ENCODE measurements around the gene SRGAP2C.
"Not testable (repeated sequence)": the region's sequence is repeated elsewhere in the genome, so short reads cannot be mapped to it uniquely, and the experiment has no call there.

Gene SRGAP2C

DNA sequence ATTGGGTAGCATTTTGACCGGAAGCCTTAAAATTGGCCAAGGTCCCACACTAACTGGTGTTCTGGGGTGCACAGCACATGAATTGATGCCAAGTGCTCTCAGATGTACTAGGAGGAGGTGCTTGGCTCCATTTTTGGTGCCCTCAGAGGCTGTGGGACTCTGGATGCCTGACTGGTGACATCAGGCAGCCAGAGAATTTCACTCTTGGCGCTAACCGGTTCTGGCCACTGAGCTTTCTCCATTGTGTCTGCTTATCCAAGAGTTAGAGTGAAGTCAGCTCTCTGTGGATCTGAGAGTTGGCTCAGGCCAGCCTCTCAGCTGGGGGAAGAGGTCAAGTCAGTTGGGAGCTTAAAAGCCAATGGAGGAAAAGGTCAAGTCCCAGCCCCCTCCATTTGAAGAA lies 200.4 kb downstream of the SRGAP2C start:
- not testable (repeated sequence) for H3K4me3 Mint-ChIP-seq; H3K27me3 Mint-ChIP-seq; H3K9me3 Mint-ChIP-seq; H3K27ac Mint-ChIP-seq; H3K36me3 Mint-ChIP-seq (ENCODE audit: low read depth); H3K4me1 Mint-ChIP-seq (ENCODE audit: low read depth)

DNA sequence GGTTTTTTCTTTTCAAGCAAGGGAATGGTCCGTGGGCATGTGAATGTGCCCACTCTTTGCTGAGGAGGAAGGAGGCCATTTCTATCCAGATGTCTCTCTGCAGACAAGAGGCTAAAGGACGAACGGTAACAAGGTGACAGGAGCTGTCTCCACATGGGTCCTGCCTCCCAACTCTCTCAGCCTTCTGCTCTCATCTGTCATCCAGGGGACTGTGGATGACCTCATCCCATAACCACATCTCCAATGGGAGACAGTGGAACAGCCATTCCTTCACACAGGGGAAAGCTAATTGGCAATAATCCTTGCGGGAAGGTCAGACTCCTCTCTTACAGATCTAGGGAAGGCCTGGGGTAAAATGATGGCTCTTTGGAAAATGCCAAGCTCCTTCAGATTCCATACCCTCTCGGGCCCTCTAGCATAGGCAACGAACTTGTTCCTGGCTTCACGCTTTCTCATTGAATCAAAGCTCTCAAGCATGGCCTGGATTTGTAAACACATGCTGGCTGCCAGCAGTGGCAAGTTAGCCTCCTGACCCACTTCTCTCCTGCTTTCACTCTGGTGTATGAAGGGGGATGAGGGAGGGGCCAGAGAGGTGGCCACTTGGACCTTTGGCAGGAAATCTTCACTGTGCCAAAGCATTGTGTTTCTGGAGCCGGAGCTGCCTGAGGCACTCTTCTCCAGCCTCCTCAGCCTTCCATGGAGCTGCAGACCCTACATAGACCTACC lies 201.0 kb downstream of the SRGAP2C start:
- not testable (repeated sequence) for H3K4me3 Mint-ChIP-seq; H3K4me1 Mint-ChIP-seq (ENCODE audit: low read depth); H3K36me3 Mint-ChIP-seq (ENCODE audit: low read depth); H3K27ac Mint-ChIP-seq; H3K27me3 Mint-ChIP-seq; H3K9me3 Mint-ChIP-seq

DNA sequence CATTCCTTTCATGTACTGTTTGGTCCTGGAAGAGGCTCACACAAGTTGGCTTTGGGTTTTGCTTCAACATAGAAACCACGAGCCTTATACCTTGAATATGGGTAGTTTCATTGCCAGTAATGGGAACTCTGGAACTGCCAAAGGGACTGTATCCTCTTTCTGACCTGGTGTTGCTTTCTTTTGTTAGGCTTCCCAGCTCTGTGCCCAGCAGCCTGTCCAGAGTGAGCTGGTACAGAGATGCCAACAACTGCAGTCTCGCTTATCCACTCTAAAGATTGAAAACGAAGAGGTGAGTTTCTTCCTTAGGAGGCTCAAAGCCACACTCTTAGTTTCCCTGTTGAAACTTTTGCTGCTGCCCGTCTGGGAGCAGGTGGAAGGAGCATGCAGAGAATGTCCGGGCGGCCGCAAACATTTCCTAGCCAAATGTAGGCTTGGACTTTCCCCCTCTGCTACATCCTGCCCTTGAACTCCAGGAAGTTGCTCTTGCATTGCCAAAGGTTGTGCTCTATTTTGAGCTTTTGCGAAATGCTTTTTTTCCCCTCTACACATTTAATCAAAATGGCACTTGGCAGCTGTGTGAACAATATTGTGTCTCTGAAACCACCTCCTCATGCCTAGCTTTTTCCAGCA lies 201.7 kb downstream of the SRGAP2C start:
- not testable (repeated sequence) for H3K4me1 Mint-ChIP-seq (ENCODE audit: low read depth); H3K27ac Mint-ChIP-seq; H3K4me3 Mint-ChIP-seq; H3K9me3 Mint-ChIP-seq; H3K27me3 Mint-ChIP-seq; H3K36me3 Mint-ChIP-seq (ENCODE audit: low read depth)

DNA sequence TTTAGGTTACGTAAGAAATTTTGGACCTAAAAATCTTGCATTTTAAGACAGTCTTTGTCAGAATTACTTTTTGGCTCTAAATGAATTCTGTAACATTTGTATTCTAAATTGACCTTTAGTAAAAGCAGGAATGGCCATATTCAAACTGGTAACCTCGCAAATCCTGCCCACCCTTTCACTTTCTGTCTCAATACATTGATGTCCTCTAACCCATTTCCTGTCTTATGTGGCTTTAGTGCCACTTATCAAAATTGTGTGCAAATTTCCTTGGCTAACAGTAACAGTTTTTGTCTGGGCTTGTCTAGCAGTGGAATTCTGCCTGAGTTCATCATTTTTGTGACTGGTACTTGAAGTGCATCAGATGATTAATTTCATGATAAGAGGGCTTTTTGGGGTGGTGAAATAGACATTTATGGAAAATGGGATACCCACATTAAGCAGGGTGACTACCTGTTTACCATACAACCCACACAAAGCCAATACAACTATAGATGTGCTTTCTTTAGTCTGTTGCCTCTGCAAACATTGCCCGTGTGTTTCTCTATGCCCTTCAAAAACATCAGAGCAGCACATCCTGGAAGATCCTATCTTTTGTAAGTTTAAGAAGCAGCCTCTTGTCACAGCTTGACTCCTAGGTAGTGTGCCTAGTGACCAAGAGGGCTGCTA lies 205.3 kb downstream of the SRGAP2C start:
- H3K4me3 Mint-ChIP-seq; H3K4me1 Mint-ChIP-seq (ENCODE audit: low read depth); H3K36me3 Mint-ChIP-seq (ENCODE audit: low read depth); H3K27me3 Mint-ChIP-seq; H3K9me3 Mint-ChIP-seq; H3K27ac Mint-ChIP-seq: not testable (repeated sequence)

DNA sequence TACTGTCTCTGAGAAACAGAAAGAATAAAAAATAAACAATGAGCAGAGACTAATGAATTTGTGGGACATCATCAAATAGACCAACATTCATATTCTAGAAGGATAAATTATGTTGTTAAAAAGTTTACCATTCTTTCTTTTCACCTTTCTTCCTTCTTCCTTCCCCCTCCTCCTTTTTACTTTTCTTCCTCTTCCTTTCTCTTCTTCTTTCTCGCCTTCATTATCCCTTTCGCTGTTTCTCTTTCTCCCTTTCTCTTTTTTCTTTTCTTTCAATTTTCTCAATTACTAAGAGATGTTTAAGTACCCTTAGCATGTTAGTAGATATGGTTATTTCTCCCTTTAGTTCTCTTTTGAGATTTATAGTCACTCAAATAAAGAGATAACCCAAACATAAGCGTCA lies 207.4 kb downstream of the SRGAP2C start:
- H3K4me1 Mint-ChIP-seq (ENCODE audit: low read depth); H3K27ac Mint-ChIP-seq; H3K36me3 Mint-ChIP-seq (ENCODE audit: low read depth); H3K4me3 Mint-ChIP-seq; H3K27me3 Mint-ChIP-seq; H3K9me3 Mint-ChIP-seq: not testable (repeated sequence)

DNA sequence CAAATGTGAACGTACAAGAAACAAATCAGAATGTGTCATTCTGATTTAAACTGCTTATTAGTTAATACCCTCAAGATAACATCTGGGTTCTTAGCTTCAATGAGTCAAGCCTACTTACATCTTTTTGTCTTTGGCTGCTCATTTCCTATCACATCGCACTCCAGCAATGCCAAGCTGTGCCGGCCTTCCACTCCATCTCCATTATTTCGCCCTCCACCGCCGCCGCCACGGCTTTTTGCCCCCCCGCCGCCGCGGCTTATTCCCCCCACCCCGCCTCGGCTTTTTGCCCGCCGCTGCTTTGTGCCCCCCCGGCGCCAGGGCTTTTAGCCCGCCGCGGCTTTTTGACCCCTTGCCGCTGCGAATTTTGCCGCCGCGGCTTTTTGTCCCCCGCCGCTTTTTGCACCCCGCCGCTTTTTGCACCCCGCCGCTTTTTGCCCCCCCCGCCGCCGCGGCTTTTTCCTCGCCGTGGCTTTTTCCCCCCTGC lies 211.0 kb downstream of the SRGAP2C start:
- H3K4me1 Mint-ChIP-seq (ENCODE audit: low read depth); H3K36me3 Mint-ChIP-seq (ENCODE audit: low read depth): not testable (repeated sequence)

DNA sequence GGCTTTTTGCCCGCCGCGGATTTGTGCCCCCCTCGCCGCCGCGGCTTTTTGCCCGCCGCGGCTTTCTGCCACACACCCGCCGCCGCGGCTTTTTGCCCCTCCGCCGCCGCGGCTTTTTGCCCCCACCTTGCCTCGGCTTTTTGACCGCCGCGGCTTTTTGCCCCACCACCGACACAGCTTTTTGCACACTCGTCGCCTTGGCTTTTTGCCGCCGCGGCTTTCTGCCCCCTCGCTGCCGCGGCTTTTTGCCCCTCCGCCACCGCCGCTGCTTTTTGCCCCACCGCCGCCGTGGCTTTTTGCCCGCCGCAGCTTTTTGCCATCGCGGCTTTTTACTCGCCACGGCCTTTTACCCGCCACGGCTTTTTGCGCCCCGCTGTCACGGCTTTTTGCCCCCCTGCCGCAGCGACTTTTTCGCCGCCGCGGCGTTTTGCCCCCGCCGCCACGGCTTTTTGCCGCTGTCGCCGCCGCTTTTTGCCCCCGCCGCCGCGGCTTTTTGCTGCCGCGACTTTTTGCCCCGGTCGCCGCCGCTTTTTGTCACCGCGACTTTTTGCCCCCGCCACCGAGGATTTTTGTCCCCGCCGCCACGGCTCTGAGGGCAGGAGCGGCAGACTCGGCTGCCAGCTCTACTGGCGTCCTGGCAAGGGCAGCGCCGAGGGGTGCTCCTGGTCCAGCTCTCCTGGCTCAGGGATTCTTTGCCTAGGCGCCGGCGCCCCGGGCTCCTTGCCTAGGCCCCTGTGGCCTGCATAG lies 211.7 kb downstream of the SRGAP2C start:
- Mint-ChIP-seq H3K9me3 (peaks cover 16% of the 10 kb centered on the region), H3K27me3 (peaks cover 16% of the 10 kb centered on the region)

More for the DNA sequence above, 211.0 kb downstream of the SRGAP2C start:
- Mint-ChIP-seq H3K27me3 (peaks cover 10% of the 10 kb centered on the region), H3K4me3 (peak overlapping the region; percentile 47)
- H3K9me3 Mint-ChIP-seq, H3K27ac Mint-ChIP-seq: not testable (repeated sequence)

DNA sequence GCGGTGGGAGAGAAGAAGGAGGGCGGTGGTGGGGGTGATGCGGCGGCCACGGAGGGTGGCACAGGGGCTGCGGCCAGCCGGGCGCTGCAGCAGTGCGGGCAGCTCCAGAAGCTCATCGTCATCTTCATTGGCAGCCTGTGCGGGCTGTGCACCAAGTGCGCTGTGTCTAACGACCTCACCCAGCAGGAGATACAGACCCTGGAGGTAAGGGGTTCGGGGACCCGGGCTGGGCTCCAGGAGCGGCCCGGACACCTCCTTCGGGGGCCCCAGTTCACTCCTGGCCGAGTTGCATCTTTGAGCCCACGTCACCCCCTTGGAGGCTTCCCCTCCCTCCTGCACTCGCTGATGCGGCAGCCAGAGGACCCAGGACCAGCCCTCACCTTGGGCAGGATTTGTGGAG lies 212.3 kb downstream of the SRGAP2C start:
- Mint-ChIP-seq H3K27me3 (peaks cover 16% of the 10 kb centered on the region), H3K9me3 (peaks cover 16% of the 10 kb centered on the region), H3K36me3 (ENCODE audit: low read depth) (peaks cover 16% of the 10 kb centered on the region), H3K4me1 (ENCODE audit: low read depth) (peaks cover 18% of the 10 kb centered on the region), H3K4me3 (peak overlapping the region; percentile 78)
- not testable (repeated sequence) for H3K27ac Mint-ChIP-seq

More for the DNA sequence above, 211.7 kb downstream of the SRGAP2C start:
- peaks cover 17% of the 10 kb centered on the region for H3K4me1 Mint-ChIP-seq (ENCODE audit: low read depth)
- H3K27ac Mint-ChIP-seq = not testable (repeated sequence)
- H3K4me3 Mint-ChIP-seq = peak overlapping the region; percentile 78
- peaks cover 16% of the 10 kb centered on the region for H3K36me3 Mint-ChIP-seq (ENCODE audit: low read depth)

DNA sequence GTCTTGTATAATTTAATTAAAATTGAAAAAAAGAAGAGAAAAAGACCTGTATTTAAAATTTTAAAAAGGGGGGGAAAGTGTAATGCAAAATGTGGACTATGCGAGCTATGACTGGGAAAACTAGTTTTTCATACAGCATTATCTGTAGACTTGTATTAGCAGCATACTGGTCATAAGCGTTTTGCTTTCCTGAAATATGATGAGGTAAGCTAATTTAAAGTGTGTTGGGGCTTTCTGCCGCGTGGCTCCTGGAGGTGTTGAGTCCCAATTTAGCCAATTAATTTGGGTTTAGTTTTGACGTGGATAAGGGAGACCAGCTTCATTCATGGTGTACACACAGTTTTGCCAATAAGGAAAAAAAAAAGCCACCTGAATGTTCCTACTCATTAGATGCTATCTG lies 214.4 kb downstream of the SRGAP2C start:
- peaks cover 16% of the 10 kb centered on the region for H3K36me3 Mint-ChIP-seq (ENCODE audit: low read depth)
- H3K9me3 Mint-ChIP-seq = peaks cover 16% of the 10 kb centered on the region
- H3K4me1 Mint-ChIP-seq (ENCODE audit: low read depth) = peaks cover 18% of the 10 kb centered on the region
- H3K4me3 Mint-ChIP-seq, H3K27ac Mint-ChIP-seq: not testable (repeated sequence)
- H3K27me3 Mint-ChIP-seq = peaks cover 16% of the 10 kb centered on the region

DNA sequence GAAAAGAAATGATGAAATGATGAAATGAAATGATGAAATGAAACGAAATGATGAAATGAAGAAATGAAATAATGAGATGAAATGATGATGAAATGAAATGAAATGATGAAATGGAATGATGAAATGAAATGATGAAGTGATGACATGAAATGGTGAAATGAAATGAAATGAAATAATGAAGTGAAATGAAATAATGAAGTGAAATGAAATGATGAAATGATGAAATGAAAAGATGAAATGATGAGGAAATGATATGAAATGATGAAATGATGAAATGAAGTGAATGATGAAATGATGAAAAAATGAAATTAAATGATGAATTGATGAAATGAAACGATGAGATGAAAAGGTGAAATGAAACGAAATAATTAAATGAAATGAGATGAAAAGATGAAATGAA lies 215.3 kb downstream of the SRGAP2C start:
- H3K4me1 Mint-ChIP-seq (ENCODE audit: low read depth) = peaks cover 18% of the 10 kb centered on the region
- H3K27me3 Mint-ChIP-seq = peaks cover 16% of the 10 kb centered on the region
- H3K36me3 Mint-ChIP-seq (ENCODE audit: low read depth) = peaks cover 16% of the 10 kb centered on the region
- peaks cover 16% of the 10 kb centered on the region for H3K9me3 Mint-ChIP-seq
- H3K4me3 Mint-ChIP-seq = peak overlapping the region; percentile 67
- peak overlapping the region; percentile 73 for H3K27ac Mint-ChIP-seq

DNA sequence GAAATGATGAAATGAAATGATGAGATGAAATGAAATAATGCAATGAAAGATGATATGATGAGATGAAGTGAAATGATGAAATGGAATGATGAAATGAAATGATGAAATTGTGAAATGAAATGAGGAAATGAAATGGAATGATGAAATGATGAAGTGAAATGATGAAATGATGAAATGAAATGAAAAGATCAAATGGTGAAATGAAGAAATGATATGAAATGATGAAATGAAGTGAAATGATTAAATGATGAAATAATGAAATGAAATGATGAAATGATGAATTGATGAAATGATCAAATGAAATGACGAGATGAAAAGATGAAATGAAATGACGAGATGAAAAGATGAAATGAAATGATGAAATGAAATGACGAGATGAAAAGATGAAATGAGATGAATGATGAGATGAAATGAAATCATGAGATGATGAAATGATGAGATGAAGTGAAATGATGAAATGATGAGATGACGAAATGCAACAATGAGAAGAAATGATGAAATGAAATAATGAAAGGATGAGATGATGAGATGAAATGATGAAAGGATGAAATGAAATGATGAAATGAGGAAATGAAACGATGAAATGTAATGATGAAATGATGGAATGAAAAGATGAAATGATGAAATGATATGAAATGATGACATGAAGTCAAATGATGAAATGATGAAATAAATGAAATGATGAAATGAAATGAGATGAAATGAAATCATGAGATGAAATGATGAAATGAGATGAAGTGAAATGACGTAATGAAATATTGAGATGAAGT lies 216.0 kb downstream of the SRGAP2C start:
- Mint-ChIP-seq H3K9me3 (peaks cover 16% of the 10 kb centered on the region), H3K27me3 (peaks cover 16% of the 10 kb centered on the region), H3K4me3 (peak overlapping the region; percentile 67), H3K27ac (peak overlapping the region; percentile 73), H3K4me1 (ENCODE audit: low read depth) (peaks cover 18% of the 10 kb centered on the region), H3K36me3 (ENCODE audit: low read depth) (peaks cover 16% of the 10 kb centered on the region)

DNA sequence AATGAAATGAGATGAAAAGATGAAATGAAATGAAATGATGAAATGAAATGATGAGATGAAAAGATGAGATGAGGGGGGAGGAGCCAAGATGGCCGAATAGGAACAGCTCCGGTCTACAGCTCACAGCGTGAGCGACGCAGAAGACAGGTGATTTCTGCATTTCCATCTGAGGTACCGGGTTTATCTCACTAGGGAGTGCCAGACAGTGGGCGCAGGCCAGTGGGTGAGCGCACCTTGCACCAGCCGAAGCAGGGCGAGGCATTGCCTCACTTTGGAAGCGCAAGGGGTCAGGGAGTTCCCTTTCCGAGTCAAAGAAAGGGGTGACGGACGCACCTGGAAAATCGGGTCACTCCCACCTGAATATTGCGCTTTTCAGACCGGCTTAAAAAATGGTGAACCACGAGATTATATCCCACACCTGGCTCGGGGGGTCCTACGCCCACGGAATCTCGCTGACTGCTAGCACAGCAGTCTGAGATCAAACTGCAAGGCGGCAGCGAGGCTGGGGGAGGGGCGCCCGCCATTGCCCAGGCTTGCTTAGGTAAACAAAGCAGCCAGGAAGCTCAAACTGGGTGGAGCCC lies 216.7 kb downstream of the SRGAP2C start:
- Mint-ChIP-seq H3K36me3 (ENCODE audit: low read depth) (peaks cover 16% of the 10 kb centered on the region), H3K4me3 (peak overlapping the region; percentile 67), H3K27me3 (peaks cover 16% of the 10 kb centered on the region), H3K27ac (peak overlapping the region; percentile 73), H3K4me1 (ENCODE audit: low read depth) (peaks cover 18% of the 10 kb centered on the region), H3K9me3 (peaks cover 16% of the 10 kb centered on the region)

DNA sequence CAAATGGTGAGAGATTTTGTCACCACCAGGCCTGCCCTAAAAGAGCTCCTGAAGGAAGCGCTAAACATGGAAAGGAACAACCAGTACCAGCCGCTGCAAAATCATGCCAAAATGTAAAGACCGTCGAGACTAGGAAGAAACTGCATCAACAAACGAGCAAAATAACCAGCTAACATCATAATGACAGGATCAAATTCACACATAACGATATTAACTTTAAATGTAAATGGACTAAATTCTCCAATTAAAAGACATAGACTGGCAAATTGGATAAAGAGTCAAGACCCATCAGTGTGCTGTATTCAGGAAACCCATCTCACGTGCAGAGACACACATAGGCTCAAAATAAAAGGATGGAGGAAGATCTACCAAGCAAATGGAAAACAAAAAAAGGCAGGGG lies 218.5 kb downstream of the SRGAP2C start:
- H3K4me1 Mint-ChIP-seq (ENCODE audit: low read depth) = peaks cover 20% of the 10 kb centered on the region
- peak overlapping the region; percentile 28 for H3K27ac Mint-ChIP-seq
- peaks cover 16% of the 10 kb centered on the region for H3K27me3 Mint-ChIP-seq
- H3K36me3 Mint-ChIP-seq (ENCODE audit: low read depth) = peaks cover 16% of the 10 kb centered on the region
- H3K9me3 Mint-ChIP-seq = peaks cover 16% of the 10 kb centered on the region
- H3K4me3 Mint-ChIP-seq = not testable (repeated sequence)

DNA sequence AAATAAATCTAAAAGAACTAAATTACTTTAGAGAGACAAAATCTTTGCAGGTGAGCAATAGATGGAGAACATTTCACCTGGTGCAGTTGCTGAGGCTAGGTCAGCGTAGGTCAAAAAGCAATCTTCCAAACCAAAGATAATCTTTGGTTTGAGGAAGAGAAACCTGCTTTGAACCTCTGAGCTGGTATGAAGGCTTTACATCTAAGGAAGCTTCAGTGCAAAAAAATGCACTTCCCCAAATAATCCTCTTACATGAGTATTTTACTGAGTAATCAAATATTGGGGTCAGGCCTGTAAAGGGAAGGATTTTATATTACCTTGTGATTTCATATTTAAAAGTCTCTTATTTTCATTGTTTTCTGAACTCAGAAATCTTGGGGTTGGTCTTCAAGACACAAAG lies 223.6 kb downstream of the SRGAP2C start:
- Mint-ChIP-seq H3K27ac (no peak overlapping the region), H3K27me3 (peaks cover 12% of the 10 kb centered on the region), H3K4me1 (ENCODE audit: low read depth) (peaks cover 5% of the 10 kb centered on the region), H3K4me3 (no peak overlapping the region), H3K9me3 (no peaks in the 10 kb centered on the region), H3K36me3 (ENCODE audit: low read depth) (no peaks in the 10 kb centered on the region)
